DND-41 (cell line): ENCODE data around the gene SLC35B3.

ENCODE experiments used
- ATAC-seq: fragments of 200-7000 bp; cut with Tn5 transposase; 3 replicates; pipeline ENCODE4 v1.9.1; 2021; ENCODE audit warnings: low read depth; ENCODE audit not compliant: insufficient read depth
- DNase-seq: peaks from one replicate; pipeline ENCODE4 v3.0.0-alpha.2; 2020
- H2AFZ ChIP-seq: 2 replicates; pipeline ENCODE4 v1.6.0; 2012; ENCODE audit warnings: low read depth, low read length
- H3K27ac ChIP-seq: 2 replicates; pipeline ENCODE4 v1.5.1; 2012; ENCODE audit warnings: low read length, inconsistent platforms
- H3K27me3 ChIP-seq: fragments of 200-600 bp; sonication (generic); 2 replicates; pipeline ENCODE4 v1.6.0; 2012; ENCODE audit warnings: low read length, mild to moderate bottlenecking, inconsistent platforms; ENCODE audit not compliant: insufficient read depth, poor library complexity
- H3K36me3 ChIP-seq: 2 replicates; pipeline ENCODE4 v1.5.1; 2012; ENCODE audit warnings: low read length, inconsistent platforms; ENCODE audit not compliant: insufficient read depth
- H3K4me1 ChIP-seq: 2 replicates; pipeline ENCODE4 v1.5.1; 2012; ENCODE audit warnings: mild to moderate bottlenecking, low read length; ENCODE audit not compliant: insufficient read depth
- H3K4me2 ChIP-seq: 2 replicates; pipeline ENCODE4 v1.6.0; 2012; ENCODE audit warnings: mild to moderate bottlenecking, moderate library complexity, low read length, inconsistent platforms; ENCODE audit not compliant: insufficient read depth
- H3K4me3 ChIP-seq, 2 experiments: fragments of 200-600 bp in 1 of 2; shearing (Covaris generic) in 1 of 2; 2 replicates each; pipeline ENCODE4 v1.5.1; 2012 to 2016; ENCODE audit warnings: inconsistent platforms in 2 of 2, low read length in 2 of 2, mild to moderate bottlenecking in 2 of 2, low read depth in 1 of 2, moderate library complexity in 1 of 2
- H3K79me2 ChIP-seq: 2 replicates; pipeline ENCODE4 v1.6.0; 2012; ENCODE audit warnings: low read length, inconsistent platforms; ENCODE audit not compliant: insufficient read depth
- H3K9ac ChIP-seq: 2 replicates; pipeline ENCODE4 v1.6.0; 2012; ENCODE audit warnings: low read depth, mild to moderate bottlenecking, inconsistent platforms, low read length, moderate library complexity
- H3K9me3 ChIP-seq: 2 replicates; pipeline ENCODE4 v1.5.1; 2012; ENCODE audit warnings: low read length, moderate library complexity, mild to moderate bottlenecking, inconsistent platforms; ENCODE audit not compliant: insufficient read depth, severe bottlenecking
- H4K20me1 ChIP-seq: 2 replicates; pipeline ENCODE4 v1.6.0; 2012; ENCODE audit warnings: low read length; ENCODE audit not compliant: insufficient read depth
- CTCF ChIP-seq: IDR thresholded peaks from 2 replicates; pipeline ENCODE4 v1.5.1; 2012; ENCODE audit warnings: borderline replicate concordance, low read length, moderate library complexity, mild to moderate bottlenecking; ENCODE audit not compliant: poor library complexity, severe bottlenecking; ENCODE audit errors: extremely low read depth
- EZH2 ChIP-seq: IDR thresholded peaks from 3 replicates; pipeline ENCODE4 v1.6.1; 2012; ENCODE audit warnings: borderline replicate concordance, low read depth, mild to moderate bottlenecking, moderate library complexity, low read length, inconsistent platforms; ENCODE audit not compliant: severe bottlenecking

The SLC35B3 gene

GRCh38 chr6:8400663-8401062 is 34.7 kb downstream of the SLC35B3 start:
- TF ChIP-seq CTCF (no peak), EZH2 (no peak)
- H4K20me1 ChIP-seq, result no peaks in the 10 kb centered on the region
- no peaks in the 10 kb centered on the region for H3K27me3 ChIP-seq
- no peak overlapping the region for H3K4me3 ChIP-seq
- no peak for ATAC-seq
- no peaks in the 10 kb centered on the region for H3K9me3 ChIP-seq
- DNase-seq, result no peak
- H3K36me3 ChIP-seq, result no peaks in the 10 kb centered on the region
- no peak overlapping the region for H3K9ac ChIP-seq
- no peaks in the 10 kb centered on the region for H3K79me2 ChIP-seq
- H2AFZ ChIP-seq, result no peak overlapping the region
- no peak overlapping the region for H3K4me2 ChIP-seq
- H3K27ac ChIP-seq, result no peak overlapping the region
- no peaks in the 10 kb centered on the region for H3K4me1 ChIP-seq

- no peaks in the 10 kb centered on the region for H3K9me3 ChIP-seq
- no peaks in the 10 kb centered on the region for H3K27me3 ChIP-seq
- DNase-seq, result no peak
- H2AFZ ChIP-seq, result peak overlapping the region; percentile 71
- H3K36me3 ChIP-seq, result no peaks in the 10 kb centered on the region
- H4K20me1 ChIP-seq, result no peaks in the 10 kb centered on the region
- TF ChIP-seq EZH2 (no peak), CTCF (no peak)
- H3K9ac ChIP-seq, result no peak overlapping the region
- peak overlapping the region; percentile 8; the same call in 1 of the 2 replicates for H3K4me2 ChIP-seq
- ATAC-seq, result peak; percentile 89
- no peak overlapping the region for H3K4me3 ChIP-seq
- H3K4me1 ChIP-seq, result peaks cover 12% of the 10 kb centered on the region
- peak overlapping the region; percentile 32; the same call in 1 of the 2 replicates for H3K27ac ChIP-seq
- H3K79me2 ChIP-seq, result no peaks in the 10 kb centered on the region
Observed at GRCh38 chr6:8392569-8392968, 42.8 kb downstream of the SLC35B3 start.

- TF ChIP-seq EZH2 (no peak), CTCF (no peak)
- peak overlapping the region; percentile 71 for H2AFZ ChIP-seq
Observed at GRCh38 chr6:8391934-8392333, 43.4 kb downstream of the SLC35B3 start.

More at GRCh38 chr6:8391934-8392333, 43.4 kb downstream of the SLC35B3 start:
- Histone ChIP-seq H3K4me1 (peaks cover 12% of the 10 kb centered on the region), H3K9ac (no peak overlapping the region), H3K4me2 (peak overlapping the region; percentile 8; the same call in 1 of the 2 replicates), H4K20me1 (no peaks in the 10 kb centered on the region), H3K36me3 (no peaks in the 10 kb centered on the region), H3K27me3 (no peaks in the 10 kb centered on the region), H3K79me2 (no peaks in the 10 kb centered on the region), H3K27ac (no peak overlapping the region), H3K9me3 (no peaks in the 10 kb centered on the region), H3K4me3 (no peak overlapping the region)
- no peak for DNase-seq
- ATAC-seq, result no peak
